DMS 273 (cell line): ENCODE measurements around the gene MFSD2A.
"Not testable (repeated sequence)": the region's sequence is repeated elsewhere in the genome, so short reads cannot be mapped to it uniquely, and the experiment has no call there.

Experiments used
- DNase-seq: peaks from one replicate; lab custom pipeline; 2025; ENCODE audit not compliant: unreplicated experiment; lab: John Stamatoyannopoulos, UW

MFSD2A gene

GRCh38 chr1:39996396-39997004, 41.6 kb downstream of the MFSD2A start:
- no peak for DNase-seq

GRCh38 chr1:40001456-40001855, 46.5 kb downstream of the MFSD2A start:
- DNase-seq, result no peak

- DNase-seq, result no peak
Observed at GRCh38 chr1:40003156-40004093, 48.5 kb downstream of the MFSD2A start.

DNA sequence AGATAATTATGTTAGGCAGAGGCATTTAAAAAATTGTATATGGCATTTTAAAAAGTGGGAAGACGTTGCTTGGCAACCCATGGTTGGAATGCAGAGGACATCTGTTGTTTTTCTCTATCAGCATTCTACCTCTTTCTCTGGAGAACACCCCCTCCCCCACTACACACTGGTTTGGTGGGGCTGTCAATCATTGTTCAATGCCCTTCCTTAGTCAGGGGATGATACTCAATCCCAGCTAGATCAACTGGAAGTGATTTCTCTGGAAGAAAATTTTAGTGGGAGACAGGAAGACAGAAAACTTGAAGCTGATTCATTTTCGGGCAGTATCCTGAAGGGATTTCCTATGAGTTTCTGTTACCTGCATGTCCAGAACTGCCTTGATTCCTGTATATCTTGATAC, 49.9 kb downstream of the MFSD2A start:
- DNase-seq, result peak; percentile 100

DNA sequence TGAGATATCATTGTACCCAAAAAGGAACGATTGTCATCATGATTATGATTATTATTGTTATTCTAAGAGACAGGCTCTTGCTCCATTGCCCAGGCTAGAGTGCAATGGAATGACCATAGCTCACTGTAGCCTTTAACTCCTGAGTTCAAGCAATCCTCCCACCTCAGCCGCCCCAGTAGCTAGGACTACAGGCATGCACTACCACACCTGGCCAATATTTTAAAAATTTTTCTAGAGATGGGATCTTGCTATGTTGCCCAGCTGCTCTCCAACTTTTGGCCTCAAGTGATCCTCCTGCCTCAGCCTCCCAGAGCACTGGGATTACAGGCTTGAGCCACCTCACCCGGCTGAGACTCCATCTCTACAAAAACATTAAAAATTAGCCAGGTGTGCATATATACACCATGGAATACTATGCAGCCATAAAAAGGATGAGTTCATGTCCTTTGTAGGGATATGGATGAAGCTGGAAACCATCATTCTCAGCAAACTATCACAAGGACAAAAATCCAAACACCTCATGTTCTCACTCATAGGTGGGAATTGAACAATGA, 52.6 kb downstream of the MFSD2A start:
- DNase-seq, result not testable (repeated sequence)

DNA sequence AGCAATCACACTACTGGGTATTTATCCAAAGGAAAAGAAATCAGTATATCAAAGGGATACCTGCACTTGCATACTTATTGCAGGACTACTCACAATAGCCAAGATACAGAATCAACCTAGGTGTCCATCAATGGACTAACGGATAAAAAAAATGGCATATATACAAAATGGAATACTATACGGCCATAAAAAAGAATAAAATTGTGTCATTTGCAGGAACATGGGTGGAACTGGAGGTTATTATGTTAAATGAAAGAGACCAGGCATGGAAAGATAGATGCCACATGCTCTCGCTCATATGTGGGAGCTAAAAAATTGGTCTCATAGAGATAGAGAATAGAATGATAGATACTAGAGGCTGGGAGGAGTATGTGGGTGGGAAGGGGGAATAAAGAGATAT, 56.3 kb downstream of the MFSD2A start:
- DNase-seq, result no peak

DNA sequence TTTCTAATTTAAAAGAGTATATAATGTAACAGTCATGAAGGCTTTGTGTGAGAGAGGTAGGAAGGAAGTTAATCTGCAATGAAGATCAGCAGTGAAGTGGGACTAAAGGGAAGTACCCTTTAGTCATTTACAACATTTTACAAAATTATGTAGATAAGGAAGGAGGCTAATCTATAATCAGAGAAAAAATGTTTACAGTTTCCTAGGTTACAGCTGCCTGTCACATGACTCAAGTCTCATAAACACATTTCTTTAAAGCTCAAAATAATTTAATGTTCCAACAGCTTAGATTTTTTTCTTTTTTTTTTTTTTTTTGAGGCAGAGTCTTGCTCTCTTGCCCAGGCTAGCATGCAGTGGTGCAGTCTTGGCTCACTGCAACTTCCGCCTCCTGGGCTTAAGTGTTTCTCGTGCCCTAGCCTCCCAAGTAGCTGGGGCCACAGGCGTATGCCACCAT, 59.3 kb downstream of the MFSD2A start:
- DNase-seq, result no peak

GRCh38 chr1:40014812-40015594, 60.1 kb downstream of the MFSD2A start:
- no peak for DNase-seq

DNA sequence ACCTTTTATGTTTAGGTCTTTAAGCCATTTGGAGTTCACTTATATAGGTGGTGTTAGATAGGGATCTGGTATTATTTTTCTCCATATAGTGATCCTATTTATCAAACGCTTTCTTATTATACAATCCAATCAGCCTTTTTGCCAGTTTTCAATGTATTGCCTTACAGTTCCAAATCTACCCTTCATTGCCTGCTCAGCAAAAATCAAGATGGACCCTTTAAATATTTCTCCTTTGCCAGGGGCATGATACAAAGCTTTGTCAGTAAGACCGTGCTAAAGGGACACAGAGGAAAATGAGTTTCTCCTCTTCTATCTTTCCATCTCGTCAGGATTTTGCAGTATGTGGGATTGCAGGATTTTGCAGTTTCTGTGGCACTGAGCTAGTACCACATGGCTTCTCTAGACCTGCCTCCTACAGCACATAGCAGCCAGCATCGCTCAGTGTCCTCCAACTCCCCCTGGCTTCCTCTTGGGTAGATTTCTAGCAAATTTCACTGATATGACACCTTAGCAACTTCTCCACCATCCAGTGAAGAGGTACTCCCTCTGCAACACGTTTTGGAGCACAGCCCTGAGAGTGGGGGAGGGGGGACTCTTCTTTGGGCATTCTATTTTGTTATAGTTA, 63.1 kb downstream of the MFSD2A start:
- DNase-seq, result peak; percentile 89
